Measurements from ENCODE around the gene SIAH2. TPM values are rescaled to one million over a fixed set of nuclear protein-coding genes. Genes with fewer than 3 reads are reported as not detected.

The SIAH2 gene
- total and polyA plus RNA-seq, 2 experiments from 2014 or later = 6.3 to 28.8 TPM

- TF ChIP-seq EZH2 (IDR thresholded peaks at IDR 0.05; ENCODE audit: low read depth, unreplicated experiment) (no peak), NANOG (IDR thresholded peaks at IDR 0.05; ENCODE audit: borderline replicate concordance) (no peak), ETS1 (IDR thresholded peaks at IDR 0.05) (no peak), JUNB (IDR thresholded peaks at IDR 0.05; ENCODE audit: unreplicated experiment) (no peak), ZNF331 (CRISPR knock-in tag; IDR thresholded peaks at IDR 0.05; ENCODE audit: low read depth) (no peak)
- no peaks in the 10 kb centered on the region for H3F3A ChIP-seq (replicated peaks; ENCODE audit: low read depth)
- no peak overlapping the region for H3K27ac Mint-ChIP-seq
- no peak overlapping the region for H3K4me3 Mint-ChIP-seq
- H3K27ac ChIP-seq (ENCODE audit: low read depth) = no peak overlapping the region
- H3K4me2 ChIP-seq = no peak overlapping the region
- ATAC-seq (no peak; the same call in 2 of the 3 replicates), DNase-seq (ENCODE audit: low spot score) (no peak)
- no peak overlapping the region for H3K4me3 ChIP-seq
- no peaks in the 10 kb centered on the region; the same call in 2 of the 3 replicates for H3K9me3 Mint-ChIP-seq
- no peaks in the 10 kb centered on the region for H3K36me3 ChIP-seq (ENCODE audit: insufficient read depth)
- no peaks in the 10 kb centered on the region for H4K20me1 ChIP-seq (replicated peaks; ENCODE audit: insufficient read depth)
- 0 out of 2 replicates have a peak, but pooled peaks cover 6% of the 10 kb centered on the region for H3K9me2 ChIP-seq (ENCODE audit: insufficient read depth)
- H3K4me1 ChIP-seq (ENCODE audit: insufficient read depth) = no peaks in the 10 kb centered on the region
- no peaks in the 10 kb centered on the region for H3K36me3 Mint-ChIP-seq (ENCODE audit: low read depth)
- no peak overlapping the region for H2AFZ ChIP-seq
- H3K4me1 Mint-ChIP-seq = no peaks in the 10 kb centered on the region
- no peaks in the 10 kb centered on the region for H3K27me3 ChIP-seq (ENCODE audit: insufficient read depth)
- no peaks in the 10 kb centered on the region for H3K79me2 ChIP-seq (replicated peaks; ENCODE audit: insufficient read depth)
- H3K27me3 Mint-ChIP-seq (ENCODE audit: insufficient read depth, low read depth, poor library complexity) = peaks cover 3% of the 10 kb centered on the region
Observed at GRCh38 chr3:150778793-150779401, 15.9 kb upstream of the SIAH2 start.

- H3K79me2 ChIP-seq (replicated peaks; ENCODE audit: insufficient read depth) = no peaks in the 10 kb centered on the region
- H3K36me3 ChIP-seq (ENCODE audit: insufficient read depth) = no peaks in the 10 kb centered on the region
- ATAC-seq = no peak
- H3K27me3 ChIP-seq (ENCODE audit: insufficient read depth) = no peaks in the 10 kb centered on the region
- H3K27ac Mint-ChIP-seq = no peak overlapping the region
- peaks cover 2% of the 10 kb centered on the region for H3K27me3 Mint-ChIP-seq (ENCODE audit: insufficient read depth, low read depth, poor library complexity)
- H3F3A ChIP-seq (replicated peaks; ENCODE audit: low read depth) = no peaks in the 10 kb centered on the region
- no peak overlapping the region for H3K4me3 Mint-ChIP-seq
- H3K4me1 ChIP-seq (ENCODE audit: insufficient read depth) = no peaks in the 10 kb centered on the region
- H3K4me3 ChIP-seq = no peak overlapping the region
- H2AFZ ChIP-seq = no peak overlapping the region
- no peak overlapping the region for H3K27ac ChIP-seq (ENCODE audit: low read depth)
- H3K4me1 Mint-ChIP-seq = no peaks in the 10 kb centered on the region
- H3K9me3 Mint-ChIP-seq = no peaks in the 10 kb centered on the region; the same call in 2 of the 3 replicates
- DNase-seq (ENCODE audit: low spot score) = no peak
- H3K4me2 ChIP-seq = no peak overlapping the region
- H4K20me1 ChIP-seq (replicated peaks; ENCODE audit: insufficient read depth) = no peaks in the 10 kb centered on the region
- H3K9me2 ChIP-seq (ENCODE audit: insufficient read depth) = no peaks in the 10 kb centered on the region
- H3K36me3 Mint-ChIP-seq (ENCODE audit: low read depth) = no peaks in the 10 kb centered on the region
- TF ChIP-seq CTCF (conservative IDR thresholded peaks at IDR 0.05; ENCODE audit: low read depth in 2 of 2) (no peak), STAT1 (IDR thresholded peaks at IDR 0.05; ENCODE audit: unreplicated experiment) (no peak), CREB1 (CRISPR knock-in tag; IDR thresholded peaks at IDR 0.05; ENCODE audit: low read depth) (no peak), JUNB (IDR thresholded peaks at IDR 0.05; ENCODE audit: unreplicated experiment) (no peak), POLR2AphosphoS5 (IDR thresholded peaks at IDR 0.05; ENCODE audit: low read depth) (no peak), EZH2phosphoT487 (IDR thresholded peaks at IDR 0.05; ENCODE audit: unreplicated experiment) (no peak), ETS1 (IDR thresholded peaks at IDR 0.05) (no peak), ZNF331 (CRISPR knock-in tag; IDR thresholded peaks at IDR 0.05; ENCODE audit: low read depth) (no peak), EZH2 (IDR thresholded peaks at IDR 0.05; ENCODE audit: low read depth, unreplicated experiment) (no peak), NANOG (IDR thresholded peaks at IDR 0.05; ENCODE audit: borderline replicate concordance) (no peak)
Observed at GRCh38 chr3:150775001-150775599, 12.1 kb upstream of the SIAH2 start.
